Measurements from ENCODE around the gene MLLT3.

- TF ChIP-seq EZH2 (optimal IDR thresholded peaks at IDR 0.05; ENCODE audit: low read depth, low read length) = no peak
- TF ChIP-seq CTCF (IDR thresholded peaks at IDR 0.05; ENCODE audit: low read length) = no peak
- no peak for TF ChIP-seq EZH2phosphoT487 (IDR thresholded peaks at IDR 0.05; ENCODE audit: low read length)
These were observed 239.7 kb downstream of the MLLT3 start for GRCh38 chr9:20382460-20383071.

Measured in MM.1S (cell line).